Ovary (tissue), 3 donors: ENCODE measurements around the gene RNF123.

Source experiments
- CTCF ChIP-seq, 3 donors: fragments of 450-650 bp in 2 of 3; fragments of 200-600 bp in 1 of 3; IDR thresholded peaks; one replicate each; pipeline versions ENCODE4 v1.5.1 to v1.8.0; 2016 to 2022; ENCODE audit warnings: antibody characterized with exemption in 3 of 3, mild to moderate bottlenecking in 1 of 3
- POLR2A ChIP-seq: fragments of 450-650 bp; IDR thresholded peaks from one replicate; pipeline ENCODE4 v1.6.1; 2017; ENCODE audit warnings: antibody characterized with exemption, mild to moderate bottlenecking, moderate library complexity
- donor health status: DM: no; HTN: no; CAD: no.

- TF ChIP-seq CTCF (IDR thresholded peaks at IDR 0.05) (no peak), POLR2A (no peak)
Observed at GRCh38 chr3:49662021-49662420, 27.3 kb upstream of the RNF123 start.
